K562 (cell line): ENCODE data around the gene SENP3. TPM values are rescaled to one million over a fixed set of nuclear protein-coding genes. Genes with fewer than 3 reads are reported as not detected.

Experiments
- BCOR ChIP-seq: fragments of 450-650 bp; IDR thresholded peaks from 2 replicates; pipeline ENCODE4 v1.6.1; 2016
- BRD9 ChIP-seq: fragments of 450-650 bp; IDR thresholded peaks from 2 replicates; pipeline ENCODE4 v1.6.1; 2018; ENCODE audit warnings: low read depth; ENCODE audit not compliant: partially characterized antibody
- CREB1 ChIP-seq, 2 experiments: sonication (generic) in 1 of 2; formaldehyde crosslinking in 1 of 2; IDR thresholded peaks; 2 replicates each; pipeline versions ENCODE4 v1.6.1 to v1.8.0; 2012 to 2022; ENCODE audit warnings: inconsistent platforms in 1 of 2, mild to moderate bottlenecking in 1 of 2, missing genetic modification reagents in 1 of 2, moderate library complexity in 1 of 2
- IFI16 ChIP-seq: fragments of 250-450 bp; sonication (Bioruptor Pico); IDR thresholded peaks from 2 replicates; pipeline ENCODE4 v2.1.2; 2022; ENCODE audit warnings: mild to moderate bottlenecking, inconsistent platforms
- KLF10 ChIP-seq: fragments of 250-450 bp; sonication (Bioruptor Pico); IDR thresholded peaks from 2 replicates; pipeline ENCODE4 v1.6.1; 2021; ENCODE audit warnings: matching md5 sums
- MAZ ChIP-seq, 2 experiments: fragments of 450-650 bp in 1 of 2; sonication (generic) in 1 of 2; formaldehyde crosslinking; IDR thresholded peaks in 1 of 2; conservative IDR thresholded peaks in 1 of 2; 2 replicates each; pipeline versions ENCODE4 v1.4.0 to v1.5.0; 2020; ENCODE audit warnings: mild to moderate bottlenecking in 1 of 2, missing genetic modification reagents in 1 of 2
- MTA3 ChIP-seq: fragments of 450-650 bp; formaldehyde crosslinking; IDR thresholded peaks from 2 replicates; pipeline ENCODE4 v1.6.1; 2017; ENCODE audit warnings: mild to moderate bottlenecking, borderline replicate concordance
- NR4A1 ChIP-seq, 2 experiments: fragments of 250-450 bp in 1 of 2; fragments of 450-650 bp in 1 of 2; sonication (Bioruptor Pico) in 1 of 2; IDR thresholded peaks; 2 replicates each; pipeline versions ENCODE4 v1.4.0 to v1.6.1; 2016 to 2020; ENCODE audit warnings: mild to moderate bottlenecking in 2 of 2, missing compliant biosample characterization in 1 of 2, missing genetic modification characterization in 1 of 2, moderate library complexity in 1 of 2
- SIN3B ChIP-seq: fragments of 450-650 bp; IDR thresholded peaks from 2 replicates; pipeline ENCODE4 v1.6.1; 2017; ENCODE audit warnings: low read depth, mild to moderate bottlenecking, moderate library complexity
- SOX6 ChIP-seq: fragments of 450-650 bp; IDR thresholded peaks from 2 replicates; pipeline ENCODE4 v1.6.1; 2014; ENCODE audit warnings: mild to moderate bottlenecking
- TCF7 ChIP-seq: sonication (generic); IDR thresholded peaks from 2 replicates; pipeline ENCODE4 v1.6.1; 2016; ENCODE audit warnings: antibody characterized with exemption, borderline replicate concordance
- ZFP36 ChIP-seq: fragments of 150-350 bp; IDR thresholded peaks from 2 replicates; pipeline ENCODE4 v1.6.1; 2018; ENCODE audit warnings: low read length, low read depth; ENCODE audit not compliant: partially characterized antibody
- ZNF140 ChIP-seq: fragments of 250-450 bp; sonication (Bioruptor Pico); IDR thresholded peaks from 2 replicates; pipeline ENCODE4 v1.8.0; 2021; ENCODE audit warnings: moderate library complexity, mild to moderate bottlenecking, inconsistent platforms
- ZNF175 ChIP-seq: fragments of 200-800 bp; sonication (Bioruptor generic); IDR thresholded peaks from 2 replicates; pipeline ENCODE4 v1.6.1; 2016; ENCODE audit warnings: low read depth, mild to moderate bottlenecking, missing genetic modification characterization, missing compliant biosample characterization
- ZNF184 ChIP-seq: sonication (generic); formaldehyde crosslinking; IDR thresholded peaks from 2 replicates; pipeline ENCODE4 v1.5.0; 2020; ENCODE audit warnings: missing genetic modification reagents
- ZNF277 ChIP-seq: fragments of 250-450 bp; sonication (Bioruptor Pico); IDR thresholded peaks from 2 replicates; pipeline ENCODE4 v1.8.0; 2022; ENCODE audit warnings: inconsistent platforms, mild to moderate bottlenecking, moderate library complexity, borderline replicate concordance
- ZNF316 ChIP-seq: fragments of 450-650 bp; IDR thresholded peaks from 2 replicates; pipeline ENCODE4 v1.6.1; 2016
- ZNF740 ChIP-seq, 3 experiments: fragments of 200-800 bp in 1 of 3; sonication (Bioruptor generic) in 1 of 3; sonication (generic) in 1 of 3; formaldehyde crosslinking in 1 of 3; IDR thresholded peaks; 2 replicates each; pipeline versions ENCODE4 v1.6.1 to v1.8.0; 2016 to 2022; ENCODE audit warnings: mild to moderate bottlenecking in 2 of 3, missing compliant biosample characterization in 2 of 3, missing genetic modification characterization in 2 of 3, missing genetic modification reagents in 1 of 3
- ZNF780A ChIP-seq: fragments of 250-450 bp; sonication (Bioruptor Pico); IDR thresholded peaks from 2 replicates; pipeline ENCODE4 v1.5.0; 2021; ENCODE audit warnings: mild to moderate bottlenecking
- polyA plus RNA-seq, 8 experiments: library from polyadenylated mRNA; depleted of rRNA in 4 of 8; stranded (reverse) in 5 of 8; unstranded in 3 of 8; fragments of >200 nt; fragmentation: Nextera tagmentation in 2 of 8; fragmentation: Illumina TruSeq in 1 of 8; extraction: Ambion mirVana in 2 of 8; extraction: Trizol in 1 of 8; gene quantifications; 2 replicates each; pipeline versions ENCODE4 v1.2.1 to v1.2.3, GENCODE V29; 2011 to 2014; ENCODE audit warnings: inconsistent platforms in 1 of 8, missing spikeins in 1 of 8
- total RNA-seq, 7 experiments: library from RNA; depleted of rRNA in 6 of 7; stranded (reverse); fragments of >200 nt in 6 of 7; fragmentation: Illumina TruSeq in 2 of 7; extraction: Trizol in 2 of 7; gene quantifications; 2 replicates each; pipeline versions ENCODE4 v1.2.1 to v1.2.3, GENCODE V29; 2011 to 2021; ENCODE audit warnings: low replicate concordance in 1 of 7
- TF ChIP-seq, protein P1 (sequence below): fragments of 450-650 bp; IDR thresholded peaks from 2 replicates; pipeline ENCODE4 v1.7.0; 2016; ENCODE audit warnings: borderline replicate concordance
- TF ChIP-seq, protein P2 (sequence below): IDR thresholded peaks from 2 replicates; pipeline ENCODE4 v1.6.1; 2016; ENCODE audit warnings: missing genetic modification characterization, missing compliant biosample characterization

Gene SENP3
- total and polyA plus RNA-seq, 9 of the 15 experiments (the other 6 are each of a cell fraction or from before 2014, with no cell fraction given), result 0.63 to 102 (median 78.8) TPM

GRCh38 chr17:7561589-7562207 is at the start of gene SENP3 (continued):
- TF ChIP-seq, protein P1, sequence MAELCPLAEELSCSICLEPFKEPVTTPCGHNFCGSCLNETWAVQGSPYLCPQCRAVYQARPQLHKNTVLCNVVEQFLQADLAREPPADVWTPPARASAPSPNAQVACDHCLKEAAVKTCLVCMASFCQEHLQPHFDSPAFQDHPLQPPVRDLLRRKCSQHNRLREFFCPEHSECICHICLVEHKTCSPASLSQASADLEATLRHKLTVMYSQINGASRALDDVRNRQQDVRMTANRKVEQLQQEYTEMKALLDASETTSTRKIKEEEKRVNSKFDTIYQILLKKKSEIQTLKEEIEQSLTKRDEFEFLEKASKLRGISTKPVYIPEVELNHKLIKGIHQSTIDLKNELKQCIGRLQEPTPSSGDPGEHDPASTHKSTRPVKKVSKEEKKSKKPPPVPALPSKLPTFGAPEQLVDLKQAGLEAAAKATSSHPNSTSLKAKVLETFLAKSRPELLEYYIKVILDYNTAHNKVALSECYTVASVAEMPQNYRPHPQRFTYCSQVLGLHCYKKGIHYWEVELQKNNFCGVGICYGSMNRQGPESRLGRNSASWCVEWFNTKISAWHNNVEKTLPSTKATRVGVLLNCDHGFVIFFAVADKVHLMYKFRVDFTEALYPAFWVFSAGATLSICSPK, result no peak
- TF ChIP-seq TCF7 (no peak), ZNF316 (no peak), CREB1 (IDR thresholded peaks at IDR 0.05) (peak; percentile 91), CREB1 (CRISPR knock-in tag; IDR thresholded peaks at IDR 0.05) (peak; percentile 94), ZNF277 (CRISPR knock-in tag) (no peak), ZFP36 (no peak), KLF10 (CRISPR knock-in tag) (no peak), MTA3 (no peak), SIN3B (peak; percentile 75), BCOR (no peak), SOX6 (no peak), ZNF184 (CRISPR knock-in tag) (no peak), BRD9 (no peak), MAZ (CRISPR knock-in tag; conservative IDR thresholded peaks at IDR 0.05 in 1 of 2, IDR thresholded peaks at IDR 0.05 in 1 of 2) (peak; percentile 33 to 59; a peak in 3 of 4 replicates), ZNF140 (CRISPR knock-in tag) (no peak), ZNF740 (CRISPR knock-in tag; IDR thresholded peaks at IDR 0.05) (no peak), ZNF740 (tag; IDR thresholded peaks at IDR 0.05) (no peak), IFI16 (CRISPR knock-in tag) (no peak), ZNF175 (no peak), ZNF780A (no peak), NR4A1 (CRISPR knock-in tag; IDR thresholded peaks at IDR 0.05) (no peak), NR4A1 (tag; IDR thresholded peaks at IDR 0.05) (no peak)
- TF ChIP-seq, protein P2, sequence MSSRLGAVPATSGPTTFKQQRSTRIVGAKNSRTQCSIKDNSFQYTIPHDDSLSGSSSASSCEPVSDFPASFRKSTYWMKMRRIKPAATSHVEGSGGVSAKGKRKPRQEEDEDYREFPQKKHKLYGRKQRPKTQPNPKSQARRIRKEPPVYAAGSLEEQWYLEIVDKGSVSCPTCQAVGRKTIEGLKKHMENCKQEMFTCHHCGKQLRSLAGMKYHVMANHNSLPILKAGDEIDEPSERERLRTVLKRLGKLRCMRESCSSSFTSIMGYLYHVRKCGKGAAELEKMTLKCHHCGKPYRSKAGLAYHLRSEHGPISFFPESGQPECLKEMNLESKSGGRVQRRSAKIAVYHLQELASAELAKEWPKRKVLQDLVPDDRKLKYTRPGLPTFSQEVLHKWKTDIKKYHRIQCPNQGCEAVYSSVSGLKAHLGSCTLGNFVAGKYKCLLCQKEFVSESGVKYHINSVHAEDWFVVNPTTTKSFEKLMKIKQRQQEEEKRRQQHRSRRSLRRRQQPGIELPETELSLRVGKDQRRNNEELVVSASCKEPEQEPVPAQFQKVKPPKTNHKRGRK (tag), result no peak
